AG10803 (cell line): ENCODE data around the gene ASGR1.
A peak's percentile ranks its signal among the peaks of the same experiment; 100 is the strongest.
"Not testable (repeated sequence)": the region's sequence is repeated elsewhere in the genome, so short reads cannot be mapped to it uniquely, and the experiment has no call there.

Experiments used
- DNase-seq: peaks from one replicate; pipeline ENCODE4 v3.0.0; 2010; ENCODE audit warnings: low read depth
- H3K4me3 ChIP-seq: 2 replicates; pipeline ENCODE4 v1.5.1; 2011; ENCODE audit warnings: mild to moderate bottlenecking, low read length, control low read depth
- TF ChIP-seq, protein P1 (sequence below): conservative IDR thresholded peaks from 2 replicates; pipeline ENCODE4 v1.5.1; 2011; ENCODE audit warnings: mild to moderate bottlenecking, low read length, control low read depth, inconsistent platforms

Gene ASGR1

DNA sequence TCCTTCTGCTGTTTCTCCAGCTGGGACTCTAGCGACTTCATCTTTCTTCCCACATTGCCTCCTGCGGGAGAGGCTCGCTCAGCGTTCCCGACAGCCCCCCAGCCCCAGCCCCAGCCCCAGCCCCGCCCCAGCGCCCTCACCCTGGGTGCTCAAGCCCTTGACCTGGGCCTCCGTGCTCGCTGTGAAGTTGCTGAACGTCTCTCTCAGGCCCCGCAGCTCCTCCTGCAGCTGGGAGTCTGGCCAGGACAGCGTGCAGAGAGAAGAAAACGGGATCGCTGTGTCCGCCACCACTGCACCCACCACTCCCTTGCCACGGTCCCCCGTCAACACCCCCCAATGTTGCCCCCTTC is 2.4 kb downstream of the ASGR1 start:
- no peak for DNase-seq
- peak overlapping the region; percentile 63 for H3K4me3 ChIP-seq
- TF ChIP-seq, protein P1, sequence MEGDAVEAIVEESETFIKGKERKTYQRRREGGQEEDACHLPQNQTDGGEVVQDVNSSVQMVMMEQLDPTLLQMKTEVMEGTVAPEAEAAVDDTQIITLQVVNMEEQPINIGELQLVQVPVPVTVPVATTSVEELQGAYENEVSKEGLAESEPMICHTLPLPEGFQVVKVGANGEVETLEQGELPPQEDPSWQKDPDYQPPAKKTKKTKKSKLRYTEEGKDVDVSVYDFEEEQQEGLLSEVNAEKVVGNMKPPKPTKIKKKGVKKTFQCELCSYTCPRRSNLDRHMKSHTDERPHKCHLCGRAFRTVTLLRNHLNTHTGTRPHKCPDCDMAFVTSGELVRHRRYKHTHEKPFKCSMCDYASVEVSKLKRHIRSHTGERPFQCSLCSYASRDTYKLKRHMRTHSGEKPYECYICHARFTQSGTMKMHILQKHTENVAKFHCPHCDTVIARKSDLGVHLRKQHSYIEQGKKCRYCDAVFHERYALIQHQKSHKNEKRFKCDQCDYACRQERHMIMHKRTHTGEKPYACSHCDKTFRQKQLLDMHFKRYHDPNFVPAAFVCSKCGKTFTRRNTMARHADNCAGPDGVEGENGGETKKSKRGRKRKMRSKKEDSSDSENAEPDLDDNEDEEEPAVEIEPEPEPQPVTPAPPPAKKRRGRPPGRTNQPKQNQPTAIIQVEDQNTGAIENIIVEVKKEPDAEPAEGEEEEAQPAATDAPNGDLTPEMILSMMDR: no peak

DNA sequence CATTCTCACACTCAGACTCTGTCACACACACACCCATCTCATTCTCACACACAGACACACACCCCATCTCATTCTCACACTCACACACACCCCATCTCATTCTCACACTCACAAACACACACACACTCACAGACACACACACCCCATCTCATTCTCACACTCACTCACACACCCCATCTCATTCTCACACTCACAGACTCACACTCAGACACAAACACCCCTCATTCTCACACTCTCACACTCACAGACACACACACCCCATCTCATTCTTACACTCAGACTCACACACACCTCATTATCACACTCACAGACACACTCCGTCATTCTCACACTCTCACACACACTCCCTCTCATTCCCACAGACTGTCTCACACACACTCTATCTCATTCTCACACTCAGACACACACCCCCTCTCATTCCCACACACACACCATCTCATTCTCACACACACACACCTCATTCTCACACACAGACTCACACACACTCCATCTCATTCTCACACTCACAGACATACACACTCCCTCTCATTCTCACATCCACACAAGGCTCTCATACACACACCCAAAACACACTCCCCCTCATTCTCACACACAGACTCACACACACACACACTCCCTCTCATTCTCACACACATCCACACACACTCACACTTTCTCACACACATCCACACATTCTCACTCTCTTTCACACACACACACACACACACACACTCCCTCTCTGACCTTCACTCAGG is 2.9 kb downstream of the ASGR1 start:
- DNase-seq: no peak
- TF ChIP-seq, protein P1: no peak
- H3K4me3 ChIP-seq: no peak overlapping the region

DNA sequence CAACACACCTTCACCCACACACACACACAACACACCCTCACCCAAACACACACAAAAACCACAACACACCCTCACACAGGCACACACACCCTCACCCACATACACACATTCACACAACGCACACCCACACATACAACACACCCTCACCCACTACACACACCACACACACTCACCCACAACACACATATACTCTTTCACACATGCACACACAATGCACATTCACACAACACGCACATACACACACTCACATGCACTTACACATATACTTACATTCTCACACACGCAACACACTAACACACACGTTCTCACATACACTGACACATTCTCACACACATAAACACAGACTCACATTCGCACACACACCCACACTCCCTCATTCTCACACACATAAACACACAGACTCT is 3.8 kb downstream of the ASGR1 start:
- TF ChIP-seq, protein P1: no peak
- no peak for DNase-seq
- no peak overlapping the region for H3K4me3 ChIP-seq

GRCh38 chr17:7174603-7175326 is 4.4 kb downstream of the ASGR1 start:
- TF ChIP-seq, protein P1: no peak
- no peak for DNase-seq
- no peak overlapping the region for H3K4me3 ChIP-seq

DNA sequence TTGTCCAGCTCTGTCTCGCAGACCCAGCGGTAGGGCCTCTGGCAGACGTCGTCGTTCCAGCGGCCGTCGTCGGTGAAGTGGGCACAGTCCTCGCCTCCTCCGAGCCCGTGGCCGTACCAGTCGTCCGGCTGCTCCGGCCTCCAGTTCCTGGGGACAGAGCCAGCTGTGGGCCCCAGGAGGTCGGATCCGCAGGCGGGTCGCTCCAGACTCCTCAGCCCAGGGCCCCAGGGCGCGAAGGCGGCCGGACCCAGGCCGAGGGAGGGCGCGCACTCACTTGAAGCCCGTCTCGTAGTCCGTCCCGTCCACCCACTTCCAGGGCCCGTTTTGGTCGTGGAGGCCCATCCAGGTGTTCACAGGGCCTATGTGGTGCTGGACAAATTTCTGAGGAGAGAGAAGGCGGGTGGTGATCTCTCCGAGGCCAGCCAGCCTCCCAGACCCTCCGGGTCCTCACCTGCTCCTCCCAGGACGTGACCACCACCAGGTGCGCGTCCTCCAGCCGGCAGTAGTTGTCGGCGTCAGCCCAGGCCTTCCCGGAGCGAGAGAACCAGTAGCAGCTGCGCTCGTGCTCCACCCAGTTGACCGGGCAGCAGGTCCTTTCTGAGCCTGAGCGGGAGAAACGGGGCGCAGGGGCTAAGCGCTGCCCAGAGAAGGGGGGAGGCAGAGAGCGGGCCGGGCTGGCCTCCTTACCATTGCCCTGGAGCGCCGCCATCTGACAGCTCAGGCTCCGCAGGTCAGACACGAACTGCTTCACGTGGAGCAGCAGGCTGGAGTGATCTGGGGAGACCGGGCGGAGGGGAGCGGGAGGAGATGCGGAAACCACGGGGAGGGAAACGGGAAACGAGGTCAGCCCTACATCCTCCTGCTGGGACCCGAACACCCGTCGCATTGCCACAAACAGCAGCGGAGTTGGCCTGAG is 5.2 kb downstream of the ASGR1 start:
- TF ChIP-seq, protein P1: no peak
- H3K4me3 ChIP-seq: no peak overlapping the region
- no peak for DNase-seq

DNA sequence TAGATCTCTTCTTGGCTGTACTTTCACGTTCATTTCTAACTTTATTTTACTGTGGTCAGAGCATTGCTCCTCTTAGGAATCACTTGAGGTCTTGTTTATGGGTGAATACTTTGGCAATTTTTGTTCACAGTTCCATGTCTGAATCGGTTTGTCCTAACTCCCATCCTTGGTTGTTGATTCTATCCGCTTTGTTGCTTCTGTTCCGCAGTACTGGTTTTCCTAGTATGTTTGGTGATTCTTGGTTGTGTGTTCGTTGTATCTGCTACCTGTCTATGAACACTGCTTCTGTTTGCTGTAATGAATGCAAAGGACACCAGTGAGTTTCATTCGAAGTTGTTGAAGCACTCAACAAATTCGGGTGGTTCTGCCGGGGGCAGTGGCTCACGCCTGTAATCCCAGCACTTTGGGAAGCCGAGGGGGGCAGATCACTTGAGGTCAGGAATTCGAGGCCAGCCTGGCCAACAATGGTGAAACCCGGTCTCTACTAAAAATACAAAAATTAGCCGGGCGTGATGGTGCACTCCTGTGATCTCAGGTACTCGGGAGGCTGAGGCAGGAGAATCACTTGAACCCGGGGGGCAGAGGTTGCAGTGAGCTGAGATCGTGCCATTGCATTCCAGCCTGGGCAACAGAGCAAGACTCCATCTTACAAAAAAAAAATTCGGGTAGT is 6.5 kb downstream of the ASGR1 start:
- H3K4me3 ChIP-seq, DNase-seq: not testable (repeated sequence)

- not testable (repeated sequence) for H3K4me3 ChIP-seq, DNase-seq
Observed at GRCh38 chr17:7169565-7169908, 9.6 kb downstream of the ASGR1 start.

DNA sequence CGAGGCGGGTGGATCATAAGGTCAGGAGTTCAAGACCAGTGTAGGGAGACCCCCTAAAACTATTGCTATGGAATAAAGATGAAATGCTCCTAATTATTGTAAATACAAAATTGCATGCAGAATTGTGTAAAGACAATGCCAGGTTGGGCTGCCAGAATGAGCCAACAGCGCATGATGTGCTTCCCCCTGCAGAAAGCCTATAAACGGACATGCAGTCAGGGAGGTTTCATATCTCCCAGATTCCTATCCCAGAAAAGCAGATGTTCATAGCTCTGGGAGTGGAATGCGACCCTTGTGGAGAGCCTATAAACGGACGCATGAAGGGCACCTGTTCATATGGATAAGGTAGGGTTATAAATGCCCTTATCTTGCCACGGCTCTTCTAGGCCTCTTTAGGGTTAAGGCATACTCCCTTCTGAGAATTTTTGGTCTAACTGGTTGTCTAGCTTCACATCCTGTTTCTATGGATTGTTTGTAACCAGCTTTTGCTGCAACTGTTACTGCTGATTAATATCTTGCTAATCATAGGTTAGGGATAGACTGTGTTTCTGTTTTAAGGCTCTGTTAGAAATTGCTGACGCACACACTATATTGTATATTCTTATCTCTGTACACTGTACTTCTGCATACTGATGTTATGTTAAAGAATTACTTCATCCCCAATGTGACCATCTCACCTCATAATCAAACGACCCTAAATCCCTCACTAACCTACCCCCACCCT is 10.2 kb downstream of the ASGR1 start:
- not testable (repeated sequence) for DNase-seq, H3K4me3 ChIP-seq
